H1 (cell line): ENCODE data around the gene SLC25A42. TPM values are rescaled to one million over a fixed set of nuclear protein-coding genes. Genes with fewer than 3 reads are reported as not detected.

Experiments used
- CBX8 ChIP-seq: fragments of 300-800, 300-1000 bp; sonication (generic); IDR thresholded peaks from 2 replicates; pipeline ENCODE4 v1.7.1; 2016; ENCODE audit warnings: low read depth, low read length, borderline replicate concordance
- CREB1 ChIP-seq: IDR thresholded peaks from 2 replicates; pipeline ENCODE4 v1.6.1; 2012; ENCODE audit warnings: inconsistent platforms
- CTBP2 ChIP-seq: IDR thresholded peaks from 2 replicates; pipeline ENCODE4 v1.7.0; 2011; ENCODE audit warnings: borderline replicate concordance, mild to moderate bottlenecking, moderate library complexity, mixed read lengths, low read length; ENCODE audit not compliant: insufficient read depth, insufficient read length
- EP300 ChIP-seq, 2 experiments: IDR thresholded peaks; 1 replicate in 1 of 2; 2 replicates in 1 of 2; pipeline ENCODE4 v1.6.1; 2011 to 2012; ENCODE audit warnings: low read depth in 2 of 2, low read length in 2 of 2, mild to moderate bottlenecking in 2 of 2, borderline replicate concordance in 1 of 2, inconsistent platforms in 1 of 2, moderate library complexity in 1 of 2
- HDAC2 ChIP-seq, 2 experiments: fragments of 300-600 bp in 1 of 2; sonication (generic) in 1 of 2; IDR thresholded peaks; 2 replicates each; pipeline ENCODE4 v1.6.1; 2011 to 2012; ENCODE audit warnings: low read depth in 2 of 2, low read length in 2 of 2, mild to moderate bottlenecking in 2 of 2, moderate library complexity in 2 of 2, borderline replicate concordance in 1 of 2, inconsistent platforms in 1 of 2
- JUND ChIP-seq: IDR thresholded peaks from 2 replicates; pipeline ENCODE4 v1.6.1; 2011; ENCODE audit warnings: mild to moderate bottlenecking, improper control_type of control experiment, low read length
- KDM5A ChIP-seq: fragments of 200-600 bp; IDR thresholded peaks from 2 replicates; pipeline ENCODE4 v1.7.1; 2012; ENCODE audit warnings: mild to moderate bottlenecking, low read length, inconsistent platforms, mixed read lengths
- MAFK ChIP-seq: IDR thresholded peaks from 2 replicates; pipeline ENCODE4 v1.6.1; 2012; ENCODE audit warnings: low read depth, mild to moderate bottlenecking, improper control_type of control experiment, low read length
- MAX ChIP-seq: IDR thresholded peaks from 2 replicates; pipeline ENCODE4 v1.6.1; 2012; ENCODE audit warnings: inconsistent platforms
- POLR2AphosphoS5 ChIP-seq: IDR thresholded peaks from 2 replicates; pipeline ENCODE4 v1.6.1; 2011; ENCODE audit warnings: low read depth, low read length
- RAD21 ChIP-seq, 2 experiments: IDR thresholded peaks in 1 of 2; conservative IDR thresholded peaks in 1 of 2; 2 replicates each; pipeline ENCODE4 v1.6.1; 2011; ENCODE audit warnings: low read depth in 2 of 2, low read length in 2 of 2, improper control_type of control experiment in 1 of 2, inconsistent platforms in 1 of 2, mild to moderate bottlenecking in 1 of 2, moderate library complexity in 1 of 2
- RXRA ChIP-seq: IDR thresholded peaks from 2 replicates; pipeline ENCODE4 v1.6.1; 2011; ENCODE audit warnings: low read depth, mild to moderate bottlenecking, low read length, moderate library complexity; ENCODE audit not compliant: insufficient read depth
- SIRT6 ChIP-seq: IDR thresholded peaks from one replicate; pipeline ENCODE4 v1.7.1; 2012; ENCODE audit warnings: low read length, inconsistent platforms
- SP1 ChIP-seq: IDR thresholded peaks from 2 replicates; pipeline ENCODE4 v1.6.1; 2011; ENCODE audit warnings: low read depth, low read length
- SP2 ChIP-seq: IDR thresholded peaks from 2 replicates; pipeline ENCODE4 v1.6.1; 2012; ENCODE audit warnings: mild to moderate bottlenecking, low read length, inconsistent platforms
- SP4 ChIP-seq: IDR thresholded peaks from 2 replicates; pipeline ENCODE4 v1.6.1; 2012; ENCODE audit warnings: low read length, inconsistent platforms
- SUZ12 ChIP-seq: fragments of 200-600 bp; sonication (generic); IDR thresholded peaks from 2 replicates; pipeline ENCODE4 v1.6.1; 2012; ENCODE audit warnings: mild to moderate bottlenecking, inconsistent platforms, low read length, moderate library complexity, mixed read lengths
- TEAD4 ChIP-seq: IDR thresholded peaks from 2 replicates; pipeline ENCODE4 v1.6.1; 2012; ENCODE audit warnings: low read depth, low read length, inconsistent platforms, mixed read lengths
- USF2 ChIP-seq: IDR thresholded peaks from 2 replicates; pipeline ENCODE4 v1.6.1; 2011; ENCODE audit warnings: low read length, improper control_type of control experiment
- ZNF274 ChIP-seq: IDR thresholded peaks from 2 replicates; pipeline ENCODE4 v1.7.0; 2012; ENCODE audit warnings: low read length, borderline replicate concordance; ENCODE audit errors: extremely low read depth
- polyA plus RNA-seq, 7 experiments: library from polyadenylated mRNA; depleted of rRNA in 3 of 7; stranded (reverse) in 5 of 7; unstranded in 2 of 7; fragments of >200 nt in 5 of 7; fragments of 200-250 nt in 2 of 7; gene quantifications; 1 replicate in 5 of 7; 2 replicates in 1 of 7; 4 replicates in 1 of 7; pipeline versions ENCODE4 v1.2.1 to v1.2.3, GENCODE V29; 2011 to 2013; ENCODE audit warnings: missing spikeins in 2 of 7, mixed read lengths in 2 of 7
- total RNA-seq: library from RNA; stranded (reverse); fragmentation: NEBNext Ultra II Directional; extraction: Animal tissue kit (Norgen Biotek cat#: 25700); gene quantifications from 2 replicates; pipeline ENCODE4 v1.2.1, GENCODE V29; 2021
- TF ChIP-seq, protein P1 (sequence below): IDR thresholded peaks from 2 replicates; pipeline ENCODE4 v1.6.1; 2012; ENCODE audit warnings: low read length, inconsistent platforms

The SLC25A42 gene
- total and polyA plus RNA-seq, 2 of the 8 experiments (the other 6 are each of a cell fraction or from before 2014, with no cell fraction given): 5.9 to 6.2 TPM

DNA sequence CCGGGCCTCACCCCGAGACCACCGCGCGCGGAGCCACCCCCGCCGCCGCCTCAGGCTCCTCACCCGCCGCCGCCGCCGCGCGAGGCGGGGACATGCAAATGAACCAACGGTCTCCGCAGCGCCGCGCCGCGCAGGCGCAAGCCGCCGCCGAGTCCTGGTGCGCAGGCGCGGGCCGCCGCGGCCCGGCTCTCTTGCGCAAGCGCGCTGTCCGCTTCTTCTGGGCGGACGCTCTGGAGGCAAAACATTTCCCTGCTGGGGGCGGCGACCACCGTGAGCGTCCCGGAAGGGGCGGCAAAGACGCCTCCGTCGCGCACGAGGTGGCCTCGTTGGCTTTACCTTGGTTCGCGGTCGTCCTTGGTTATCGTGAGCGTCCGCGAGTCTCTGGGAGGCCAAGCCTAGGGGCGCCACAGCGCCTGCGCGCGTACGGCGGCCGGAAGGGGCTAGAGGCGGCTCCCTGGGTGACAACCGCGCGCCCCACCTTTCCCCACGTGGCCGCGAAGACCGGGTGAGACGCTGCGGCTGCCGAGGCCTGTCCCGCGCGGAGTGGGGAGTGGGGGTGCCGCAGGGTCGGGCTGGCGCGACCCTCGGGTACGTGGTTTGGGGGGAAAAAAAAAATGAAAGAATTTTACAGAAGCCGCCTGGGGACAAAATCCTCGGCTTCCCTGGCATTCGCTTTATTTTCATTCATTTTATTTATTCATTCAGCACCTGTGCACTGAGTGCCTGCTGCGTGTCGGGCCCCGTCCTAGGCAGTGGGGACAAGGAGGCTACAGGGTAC, 30.2 kb upstream of the SLC25A42 start, which contains the start of the genes ARMC6 and SUGP2 (continued):
- TF ChIP-seq JUND: no peak
- peak; percentile 48; the same call in 1 of the 2 replicates for TF ChIP-seq POLR2AphosphoS5
- TF ChIP-seq SP1: no peak
- TF ChIP-seq TEAD4: no peak
- no peak for TF ChIP-seq EP300 (IDR thresholded peaks at IDR 0.05; ENCODE audit: borderline replicate concordance in 1 of 2, low read depth in 2 of 2, low read length in 2 of 2)
- TF ChIP-seq KDM5A: no peak
- no peak for TF ChIP-seq CTBP2
- TF ChIP-seq MAFK: no peak
- TF ChIP-seq CBX8: no peak
- no peak for TF ChIP-seq RXRA
- TF ChIP-seq, protein P1, sequence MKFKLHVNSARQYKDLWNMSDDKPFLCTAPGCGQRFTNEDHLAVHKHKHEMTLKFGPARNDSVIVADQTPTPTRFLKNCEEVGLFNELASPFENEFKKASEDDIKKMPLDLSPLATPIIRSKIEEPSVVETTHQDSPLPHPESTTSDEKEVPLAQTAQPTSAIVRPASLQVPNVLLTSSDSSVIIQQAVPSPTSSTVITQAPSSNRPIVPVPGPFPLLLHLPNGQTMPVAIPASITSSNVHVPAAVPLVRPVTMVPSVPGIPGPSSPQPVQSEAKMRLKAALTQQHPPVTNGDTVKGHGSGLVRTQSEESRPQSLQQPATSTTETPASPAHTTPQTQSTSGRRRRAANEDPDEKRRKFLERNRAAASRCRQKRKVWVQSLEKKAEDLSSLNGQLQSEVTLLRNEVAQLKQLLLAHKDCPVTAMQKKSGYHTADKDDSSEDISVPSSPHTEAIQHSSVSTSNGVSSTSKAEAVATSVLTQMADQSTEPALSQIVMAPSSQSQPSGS: no peak
- no peak for TF ChIP-seq ZNF274
- TF ChIP-seq RAD21 (IDR thresholded peaks at IDR 0.05 in 1 of 2, conservative IDR thresholded peaks at IDR 0.05 in 1 of 2; ENCODE audit: low read depth in 2 of 2, low read length in 2 of 2): no peak
- TF ChIP-seq MAX: peak; percentile 97
- TF ChIP-seq SUZ12: no peak
- TF ChIP-seq HDAC2 (IDR thresholded peaks at IDR 0.05; ENCODE audit: borderline replicate concordance in 1 of 2, low read depth in 2 of 2, low read length in 2 of 2): peak; percentile 9 to 95; a peak in 1 of 4 replicates
- TF ChIP-seq CREB1: 0 out of 2 replicates have a peak, but pooled peaks have one; percentile 26
- no peak for TF ChIP-seq USF2
- no peak for TF ChIP-seq SP2
- TF ChIP-seq SIRT6: no peak
- peak; percentile 84; the same call in 1 of the 2 replicates for TF ChIP-seq SP4
